ENCODE measurements around the gene CARD19. TPM values are rescaled to one million over a fixed set of nuclear protein-coding genes. Genes with fewer than 3 reads are reported as not detected.

The CARD19 gene
- total and polyA plus RNA-seq, 2 of the 8 experiments (the other 6 are each of a cell fraction or from before 2014, with no cell fraction given): 21.2 to 112 TPM

- no peak for TF ChIP-seq USF2 (IDR thresholded peaks at IDR 0.05; ENCODE audit: low read length)
Measured at GRCh38 chr9:93084471-93084881, 11.5 kb upstream of the CARD19 start (continued).

All from H1 (cell line).